ENCODE data around the gene CENPN.

The CENPN gene

DNA sequence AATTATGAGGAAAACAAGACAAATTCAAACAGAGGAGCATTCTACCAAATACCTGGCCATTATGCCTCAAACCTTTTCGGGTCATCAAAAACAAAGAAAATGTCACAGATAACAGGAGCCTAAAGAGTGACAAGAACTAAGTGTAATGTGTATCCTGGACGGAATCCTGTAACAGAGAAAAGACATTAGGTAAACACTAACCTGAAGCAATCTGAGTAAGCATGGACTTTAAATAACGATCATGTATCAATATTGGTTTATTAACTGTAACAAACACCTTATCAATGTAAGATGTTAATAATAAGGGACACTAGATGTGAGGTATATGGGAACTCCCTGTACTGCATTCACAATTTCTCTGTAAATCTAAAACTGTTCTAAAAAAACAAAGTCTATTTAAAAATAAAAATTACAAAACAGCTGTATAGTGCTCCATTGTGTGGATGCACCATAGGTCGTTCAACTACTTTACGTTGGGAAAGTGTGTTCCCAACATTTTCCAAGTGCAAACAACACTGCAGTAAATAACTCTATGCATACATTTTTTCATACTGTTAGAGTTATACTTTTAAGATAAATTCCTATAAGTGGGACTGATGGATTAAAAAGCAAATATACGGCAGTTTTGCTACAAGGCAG, 15.1 kb upstream of the CENPN start:
- Histone ChIP-seq H3K9me3 (replicated peaks; ENCODE audit: insufficient read depth, low read length) (no peaks in the 10 kb centered on the region), H3K4me1 (ENCODE audit: low read length) (no peaks in the 10 kb centered on the region), H3K79me2 (ENCODE audit: low read length) (peaks cover 58% of the 10 kb centered on the region), H3K4me2 (ENCODE audit: low read depth, low read length) (no peak overlapping the region), H4K20me1 (ENCODE audit: insufficient read depth, low read length) (no peaks in the 10 kb centered on the region), H3K27me3 (replicated peaks; ENCODE audit: insufficient read depth, low read length) (no peaks in the 10 kb centered on the region), H3F3A (ENCODE audit: insufficient read depth, low read length) (no peaks in the 10 kb centered on the region), H3K9me2 (replicated peaks; ENCODE audit: insufficient read depth, low read length) (no peaks in the 10 kb centered on the region), H3K4me3 (ENCODE audit: low read length) (no peak overlapping the region), H3K9ac (ENCODE audit: low read length) (no peak overlapping the region), H2AFZ (ENCODE audit: low read length) (no peak overlapping the region), H3K27ac (ENCODE audit: low read length) (no peak overlapping the region), H3K36me3 (replicated peaks; ENCODE audit: insufficient read depth, low read length) (no peaks in the 10 kb centered on the region)
- TF ChIP-seq CTCF (IDR thresholded peaks at IDR 0.05; ENCODE audit: low read length) = no peak
- no peak for TF ChIP-seq EZH2 (optimal IDR thresholded peaks at IDR 0.05; ENCODE audit: low read depth, low read length)
- TF ChIP-seq EZH2phosphoT487 (IDR thresholded peaks at IDR 0.05; ENCODE audit: low read length) = no peak
- DNase-seq = no peak

- Histone ChIP-seq H3K4me2 (ENCODE audit: low read depth, low read length) (no peak overlapping the region), H3K36me3 (replicated peaks; ENCODE audit: insufficient read depth, low read length) (no peaks in the 10 kb centered on the region), H3K9me2 (replicated peaks; ENCODE audit: insufficient read depth, low read length) (no peaks in the 10 kb centered on the region), H3K9ac (ENCODE audit: low read length) (no peak overlapping the region), H3K4me1 (ENCODE audit: low read length) (no peaks in the 10 kb centered on the region), H4K20me1 (ENCODE audit: insufficient read depth, low read length) (no peaks in the 10 kb centered on the region), H3K27ac (ENCODE audit: low read length) (no peak overlapping the region), H3F3A (ENCODE audit: insufficient read depth, low read length) (no peaks in the 10 kb centered on the region), H3K4me3 (ENCODE audit: low read length) (no peak overlapping the region), H3K79me2 (ENCODE audit: low read length) (peaks cover 67% of the 10 kb centered on the region), H3K27me3 (replicated peaks; ENCODE audit: insufficient read depth, low read length) (no peaks in the 10 kb centered on the region), H3K9me3 (replicated peaks; ENCODE audit: insufficient read depth, low read length) (no peaks in the 10 kb centered on the region), H2AFZ (ENCODE audit: low read length) (no peak overlapping the region)
- DNase-seq = no peak
- TF ChIP-seq EZH2 (optimal IDR thresholded peaks at IDR 0.05; ENCODE audit: low read depth, low read length) (no peak), EZH2phosphoT487 (IDR thresholded peaks at IDR 0.05; ENCODE audit: low read length) (no peak), CTCF (IDR thresholded peaks at IDR 0.05; ENCODE audit: low read length) (no peak)
Observed at GRCh38 chr16:80992676-80993293, 14.2 kb upstream of the CENPN start.

GRCh38 chr16:80993307-80993706, 13.7 kb upstream of the CENPN start:
- Histone ChIP-seq H3K36me3 (replicated peaks; ENCODE audit: insufficient read depth, low read length) (no peaks in the 10 kb centered on the region), H3K9me2 (replicated peaks; ENCODE audit: insufficient read depth, low read length) (no peaks in the 10 kb centered on the region), H3K79me2 (ENCODE audit: low read length) (peaks cover 72% of the 10 kb centered on the region), H4K20me1 (ENCODE audit: insufficient read depth, low read length) (no peaks in the 10 kb centered on the region), H3K4me1 (ENCODE audit: low read length) (no peaks in the 10 kb centered on the region), H3K4me2 (ENCODE audit: low read depth, low read length) (no peak overlapping the region), H3K9ac (ENCODE audit: low read length) (no peak overlapping the region), H3K4me3 (ENCODE audit: low read length) (no peak overlapping the region), H3F3A (ENCODE audit: insufficient read depth, low read length) (no peaks in the 10 kb centered on the region), H3K27ac (ENCODE audit: low read length) (no peak overlapping the region), H3K27me3 (replicated peaks; ENCODE audit: insufficient read depth, low read length) (no peaks in the 10 kb centered on the region), H3K9me3 (replicated peaks; ENCODE audit: insufficient read depth, low read length) (no peaks in the 10 kb centered on the region), H2AFZ (ENCODE audit: low read length) (no peak overlapping the region)
- TF ChIP-seq EZH2 (optimal IDR thresholded peaks at IDR 0.05; ENCODE audit: low read depth, low read length) = no peak
- TF ChIP-seq EZH2phosphoT487 (IDR thresholded peaks at IDR 0.05; ENCODE audit: low read length) = no peak
- TF ChIP-seq CTCF (IDR thresholded peaks at IDR 0.05; ENCODE audit: low read length) = no peak
- no peak for DNase-seq
